Right lobe of liver (tissue), 4 donors: ENCODE measurements around the gene UNC80.

ENCODE experiments used
- POLR2A ChIP-seq: fragments of 450-650 bp; IDR thresholded peaks from one replicate; pipeline ENCODE4 v1.6.1; 2017; ENCODE audit warnings: antibody characterized with exemption, mild to moderate bottlenecking
- TF ChIP-seq, protein P1 (sequence below), 4 donors: fragments of 200-600 bp in 3 of 4; fragments of 450-650 bp in 1 of 4; IDR thresholded peaks; one replicate each; pipeline versions ENCODE4 v1.5.1 to v1.8.0; 2016 to 2022; ENCODE audit warnings: antibody characterized with exemption in 4 of 4, mild to moderate bottlenecking in 2 of 4
- donor health status: DM: no; HTN: no; CAD: no.
- donor health status: DM: no; HTN: no; CAD: no.
- donor health status: DM: no; HTN: yes; CAD: no.

DNA sequence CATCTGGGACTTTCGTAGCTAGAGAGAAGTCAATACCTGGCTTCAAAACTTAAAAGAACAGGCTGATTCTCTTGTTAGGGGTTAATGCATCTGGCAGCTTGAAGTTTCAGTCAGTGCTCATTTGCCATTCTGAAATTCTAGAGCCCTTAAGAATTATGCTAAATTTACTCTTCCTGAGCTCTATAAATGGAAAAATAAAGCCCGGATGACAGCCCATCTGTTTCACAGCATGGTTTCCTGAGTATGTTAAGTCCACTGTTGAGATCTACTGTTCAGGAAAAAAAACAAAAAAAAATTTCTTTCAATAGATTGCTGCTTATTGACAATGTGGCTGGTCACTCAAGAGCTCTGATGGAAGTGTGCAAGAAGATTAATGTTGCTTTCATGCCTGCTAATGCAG, 129.5 kb downstream of the UNC80 start:
- TF ChIP-seq, protein P1, sequence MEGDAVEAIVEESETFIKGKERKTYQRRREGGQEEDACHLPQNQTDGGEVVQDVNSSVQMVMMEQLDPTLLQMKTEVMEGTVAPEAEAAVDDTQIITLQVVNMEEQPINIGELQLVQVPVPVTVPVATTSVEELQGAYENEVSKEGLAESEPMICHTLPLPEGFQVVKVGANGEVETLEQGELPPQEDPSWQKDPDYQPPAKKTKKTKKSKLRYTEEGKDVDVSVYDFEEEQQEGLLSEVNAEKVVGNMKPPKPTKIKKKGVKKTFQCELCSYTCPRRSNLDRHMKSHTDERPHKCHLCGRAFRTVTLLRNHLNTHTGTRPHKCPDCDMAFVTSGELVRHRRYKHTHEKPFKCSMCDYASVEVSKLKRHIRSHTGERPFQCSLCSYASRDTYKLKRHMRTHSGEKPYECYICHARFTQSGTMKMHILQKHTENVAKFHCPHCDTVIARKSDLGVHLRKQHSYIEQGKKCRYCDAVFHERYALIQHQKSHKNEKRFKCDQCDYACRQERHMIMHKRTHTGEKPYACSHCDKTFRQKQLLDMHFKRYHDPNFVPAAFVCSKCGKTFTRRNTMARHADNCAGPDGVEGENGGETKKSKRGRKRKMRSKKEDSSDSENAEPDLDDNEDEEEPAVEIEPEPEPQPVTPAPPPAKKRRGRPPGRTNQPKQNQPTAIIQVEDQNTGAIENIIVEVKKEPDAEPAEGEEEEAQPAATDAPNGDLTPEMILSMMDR (IDR thresholded peaks at IDR 0.05): no peak
- TF ChIP-seq POLR2A: no peak
